Measurements from ENCODE around the gene VPS39. TPM values are rescaled to one million over a fixed set of nuclear protein-coding genes. Genes with fewer than 3 reads are reported as not detected.

Gene VPS39
- total RNA-seq, 2 experiments from 2014 or later, result 40.6 to 46.1 TPM

- POLR2A ChIA-PET, result no interaction called here
- CTCF ChIA-PET, result interaction anchor here (1.5 kb wide), 1 partner anchor 42 kb away, joined by 3 read pairs; no protein-coding TSS in a partner anchor
Measured at GRCh38 chr15:42163291-42163690, 44.8 kb downstream of the VPS39 start.

GRCh38 chr15:42160136-42160535, 48.0 kb downstream of the VPS39 start:
- POLR2A ChIA-PET, result no interaction called here
- CTCF ChIA-PET, result no interaction called here

GRCh38 chr15:42159381-42160015, 48.6 kb downstream of the VPS39 start:
- ChIA-PET CTCF (no interaction called here), POLR2A (no interaction called here)

- CTCF ChIA-PET, result interaction anchor here (0.6 kb wide), 1 partner anchor 714 kb away, joined by 3 read pairs; no protein-coding TSS in a partner anchor
- POLR2A ChIA-PET, result no interaction called here
Measured at GRCh38 chr15:42158941-42159340, 49.2 kb downstream of the VPS39 start.

GRCh38 chr15:42157981-42158765, 49.9 kb downstream of the VPS39 start:
- ChIA-PET CTCF (interaction anchor here (0.6 kb wide), 1 partner anchor 713 kb away, joined by 3 read pairs; no protein-coding TSS in a partner anchor), POLR2A (no interaction called here)

- ChIA-PET CTCF (no interaction called here), POLR2A (no interaction called here)
Measured at GRCh38 chr15:42157381-42157780, 50.7 kb downstream of the VPS39 start.

- POLR2A ChIA-PET, result interaction anchor here (0.6 kb wide), 1 partner anchor 37 kb away, joined by 5 read pairs; no protein-coding TSS in a partner anchor
- CTCF ChIA-PET, result no interaction called here
Measured at GRCh38 chr15:42156243-42156922, 51.7 kb downstream of the VPS39 start, which contains the start of gene PLA2G4F. Gene PLA2G4F, minus strand, starts transcription at chr15:42156636. Its CDS starts 87 bp downstream, at chr15:42156549.

GRCh38 chr15:42155546-42156242, 52.4 kb downstream of the VPS39 start:
- CTCF ChIA-PET, result interaction anchor here (1.1 kb wide), 1 partner anchor 84 kb away, joined by 3 read pairs; no protein-coding TSS in a partner anchor
- POLR2A ChIA-PET, result interaction anchor here (0.6 kb wide), 1 partner anchor 38 kb away, joined by 5 read pairs; no protein-coding TSS in a partner anchor

GRCh38 chr15:42154956-42155355, 53.1 kb downstream of the VPS39 start:
- CTCF ChIA-PET, result interaction anchor here (1.1 kb wide), 1 partner anchor 83 kb away, joined by 3 read pairs; no protein-coding TSS in a partner anchor
- POLR2A ChIA-PET, result no interaction called here

GRCh38 chr15:42154212-42154941, 53.7 kb downstream of the VPS39 start:
- ChIA-PET CTCF (interaction anchor here (0.5 kb wide), 1 partner anchor 612 kb away, joined by 4 read pairs; no protein-coding TSS in a partner anchor), POLR2A (no interaction called here)

GRCh38 chr15:42153874-42154211, 54.3 kb downstream of the VPS39 start:
- POLR2A ChIA-PET, result no interaction called here
- CTCF ChIA-PET, result no interaction called here

- ChIA-PET POLR2A (no interaction called here), CTCF (no interaction called here)
Measured at GRCh38 chr15:42152921-42153698, 55.0 kb downstream of the VPS39 start.

GRCh38 chr15:42152196-42152920, 55.7 kb downstream of the VPS39 start:
- ChIA-PET CTCF (no interaction called here), POLR2A (no interaction called here)

- POLR2A ChIA-PET, result no interaction called here
- CTCF ChIA-PET, result no interaction called here
Measured at GRCh38 chr15:42151736-42152135, 56.4 kb downstream of the VPS39 start.

GRCh38 chr15:42151141-42151561, 57.0 kb downstream of the VPS39 start:
- POLR2A ChIA-PET, result no interaction called here
- CTCF ChIA-PET, result no interaction called here

GRCh38 chr15:42150219-42150970, 57.7 kb downstream of the VPS39 start:
- ChIA-PET POLR2A (no interaction called here), CTCF (no interaction called here)

Measured in activated CD8-positive, alpha-beta memory T cell treated with anti-CD3 and anti-CD28 coated beads for 36 hours (primary cell).